SK-N-SH (cell line): ENCODE results near the gene CCDC88C. TPM values are rescaled to one million over a fixed set of nuclear protein-coding genes. Genes with fewer than 3 reads are reported as not detected.

Source experiments
- CTCF ChIA-PET: fragments of 300-600, 350-600 bp; formaldehyde crosslinking; extraction: SDS; loops from one replicate; lab custom pipeline; 2021; lab: Yijun Ruan, JAX
- POLR2A ChIA-PET: fragments of 350-600 bp; sonication (Branson Sonifier 250); formaldehyde crosslinking; extraction: SDS; loops from one replicate; lab custom pipeline; 2020; ENCODE audit warnings: antibody characterized with exemption, inconsistent platforms; lab: Yijun Ruan, JAX
- DNase-seq: peaks from one replicate; pipeline ENCODE4 v3.0.0; 2012
- H2AFZ ChIP-seq: fragments of 200-600 bp; sonication (generic); 2 replicates; pipeline ENCODE4 v1.8.1; 2016; ENCODE audit warnings: antibody characterized with exemption, mild to moderate bottlenecking, low read depth
- H3F3A ChIP-seq: fragments of 200-600 bp; sonication (generic); replicated peaks from 2 replicates; pipeline ENCODE3; 2016; ENCODE audit warnings: antibody characterized with exemption, mild to moderate bottlenecking; ENCODE audit not compliant: insufficient read depth
- H3K27ac ChIP-seq, 2 experiments: fragments of 200-500 bp in 1 of 2; fragments of 200-600 bp in 1 of 2; sonication (Bioruptor generic) in 1 of 2; sonication (generic), shearing (Covaris generic) in 1 of 2; 2 replicates each; pipeline versions ENCODE4 v1.5.1 to v1.6.1; 2014 to 2016; ENCODE audit warnings: low read depth in 2 of 2, inconsistent platforms in 1 of 2, low read length in 1 of 2, mild to moderate bottlenecking in 1 of 2, mixed read lengths in 1 of 2
- H3K27me3 ChIP-seq: fragments of 200-600 bp; sonication (generic), shearing (Covaris generic); 2 replicates; pipeline ENCODE4 v1.6.1; 2016; ENCODE audit warnings: mixed run types; ENCODE audit not compliant: insufficient read depth
- H3K36me3 ChIP-seq, 2 experiments: fragments of 200-500 bp in 1 of 2; fragments of 200-600 bp in 1 of 2; sonication (Bioruptor generic) in 1 of 2; sonication (generic) in 1 of 2; replicated peaks in 1 of 2; 2 replicates each; pipeline versions ENCODE3 to v1.5.1; 2014 to 2016; ENCODE audit warnings: low read length in 1 of 2, mild to moderate bottlenecking in 1 of 2; ENCODE audit not compliant: insufficient read depth in 2 of 2, control insufficient read depth in 1 of 2
- H3K4me1 ChIP-seq, 2 experiments: fragments of 200-500 bp in 1 of 2; fragments of 200-600 bp in 1 of 2; sonication (Bioruptor generic) in 1 of 2; sonication (generic), shearing (Covaris generic) in 1 of 2; 2 replicates each; pipeline versions ENCODE4 v1.5.1 to v1.6.1; 2014 to 2016; ENCODE audit warnings: low read depth in 1 of 2, low read length in 1 of 2, mixed run types in 1 of 2; ENCODE audit not compliant: insufficient read depth in 2 of 2, control insufficient read depth in 1 of 2
- H3K4me2 ChIP-seq: fragments of 200-600 bp; sonication (generic), shearing (Covaris generic); 2 replicates; pipeline ENCODE4 v1.6.1; 2017; ENCODE audit warnings: mixed run types
- H3K4me3 ChIP-seq, 2 experiments: fragments of 200-500 bp in 1 of 2; fragments of 200-600 bp in 1 of 2; sonication (Bioruptor generic) in 1 of 2; sonication (generic), shearing (Covaris generic) in 1 of 2; 2 replicates each; pipeline versions ENCODE4 v1.5.1 to v1.8.1; 2014 to 2016; ENCODE audit warnings: low read depth in 2 of 2, inconsistent platforms in 1 of 2, low read length in 1 of 2, mild to moderate bottlenecking in 1 of 2, mixed read lengths in 1 of 2, moderate library complexity in 1 of 2
- H3K79me2 ChIP-seq: fragments of 200-600 bp; sonication (generic); 2 replicates; pipeline ENCODE4 v1.8.1; 2017; ENCODE audit warnings: mild to moderate bottlenecking; ENCODE audit not compliant: insufficient read depth
- H3K9ac ChIP-seq: fragments of 200-600 bp; sonication (generic); 2 replicates; pipeline ENCODE4 v1.6.1; 2017; ENCODE audit warnings: mixed run types
- H3K9me2 ChIP-seq: fragments of 200-600 bp; sonication (generic); 2 replicates; pipeline ENCODE4 v1.6.1; 2017; ENCODE audit warnings: mixed run types
- H3K9me3 ChIP-seq: fragments of 200-600 bp; sonication (generic); 2 replicates; pipeline ENCODE4 v1.6.1; 2017; ENCODE audit warnings: mixed run types, mild to moderate bottlenecking, moderate library complexity
- H4K20me1 ChIP-seq: fragments of 200-600 bp; sonication (generic); 2 replicates; pipeline ENCODE4 v1.6.1; 2017; ENCODE audit warnings: mild to moderate bottlenecking, mixed run types; ENCODE audit not compliant: insufficient read depth
- CHD2 ChIP-seq: fragments of 150-350 bp; IDR thresholded peaks from 2 replicates; pipeline ENCODE4 v1.6.1; 2018; ENCODE audit warnings: low read length; ENCODE audit not compliant: partially characterized antibody
- ELF1 ChIP-seq: IDR thresholded peaks from 2 replicates; pipeline ENCODE4 v1.4.0; 2012
- EP300 ChIP-seq, 2 experiments: IDR thresholded peaks; 2 replicates each; pipeline versions ENCODE4 v1.4.0 to v1.6.1; 2012; ENCODE audit warnings: borderline replicate concordance in 1 of 2, low read depth in 1 of 2, low read length in 1 of 2
- EZH2phosphoT487 ChIP-seq: fragments of 200-600 bp; sonication (generic); IDR thresholded peaks from 2 replicates; pipeline ENCODE4 v1.6.1; 2017; ENCODE audit warnings: low read depth, mixed run types, mild to moderate bottlenecking, antibody characterized with exemption, moderate library complexity, borderline replicate concordance
- GABPA ChIP-seq: IDR thresholded peaks from 2 replicates; pipeline ENCODE4 v1.4.0; 2012; ENCODE audit warnings: low read depth, mild to moderate bottlenecking
- GATA2 ChIP-seq: sonication (generic); formaldehyde crosslinking; IDR thresholded peaks from 2 replicates; pipeline ENCODE4 v1.5.0; 2020; ENCODE audit warnings: mild to moderate bottlenecking, missing genetic modification reagents
- JUND ChIP-seq: IDR thresholded peaks from 2 replicates; pipeline ENCODE4 v1.4.0; 2012
- NFIC ChIP-seq: IDR thresholded peaks from 2 replicates; pipeline ENCODE4 v1.4.0; 2012; ENCODE audit warnings: borderline replicate concordance
- RAD21 ChIP-seq: IDR thresholded peaks from 2 replicates; pipeline ENCODE4 v1.6.1; 2012; ENCODE audit warnings: mild to moderate bottlenecking, low read length
- RCOR1 ChIP-seq: fragments of 150-350 bp; IDR thresholded peaks from 2 replicates; pipeline ENCODE4 v1.6.1; 2017; ENCODE audit warnings: antibody characterized with exemption, low read length
- SMC3 ChIP-seq: IDR thresholded peaks from 2 replicates; pipeline ENCODE4 v1.6.1; 2012; ENCODE audit warnings: low read depth, low read length, improper control_type of control experiment
- TAF1 ChIP-seq: IDR thresholded peaks from 2 replicates; pipeline ENCODE4 v1.6.1; 2012; ENCODE audit warnings: low read depth, mild to moderate bottlenecking, low read length, moderate library complexity, borderline replicate concordance
- TCF12 ChIP-seq: IDR thresholded peaks from 2 replicates; pipeline ENCODE4 v1.4.0; 2012
- YY1 ChIP-seq: IDR thresholded peaks from 2 replicates; pipeline ENCODE4 v1.4.0; 2012; ENCODE audit warnings: low read depth, mild to moderate bottlenecking
- WGBS: methylation state at CpG from one replicate; pipeline ENCODE4 v1.1.6; 2017; ENCODE audit warnings: low lambda C conversion rate; 5-methylcytosine and 5-hydroxymethylcytosine counted together
- polyA plus RNA-seq, 3 experiments: library from polyadenylated mRNA; depleted of rRNA; stranded (reverse); fragments of >200 nt; gene quantifications; 2 replicates each; pipeline ENCODE4 v1.2.3, GENCODE V29; 2012
- TF ChIP-seq, protein P1 (sequence below): IDR thresholded peaks from 2 replicates; pipeline ENCODE4 v1.4.0; 2012; ENCODE audit warnings: low read depth, borderline replicate concordance
- TF ChIP-seq, protein P2 (sequence below): IDR thresholded peaks from 2 replicates; pipeline ENCODE4 v1.6.1; 2012; ENCODE audit warnings: mild to moderate bottlenecking, low read depth, low read length, moderate library complexity

Gene CCDC88C
- polyA plus RNA-seq, 1 of the 3 experiments (the other 2 are of a cell fraction): 0.39 TPM

DNA sequence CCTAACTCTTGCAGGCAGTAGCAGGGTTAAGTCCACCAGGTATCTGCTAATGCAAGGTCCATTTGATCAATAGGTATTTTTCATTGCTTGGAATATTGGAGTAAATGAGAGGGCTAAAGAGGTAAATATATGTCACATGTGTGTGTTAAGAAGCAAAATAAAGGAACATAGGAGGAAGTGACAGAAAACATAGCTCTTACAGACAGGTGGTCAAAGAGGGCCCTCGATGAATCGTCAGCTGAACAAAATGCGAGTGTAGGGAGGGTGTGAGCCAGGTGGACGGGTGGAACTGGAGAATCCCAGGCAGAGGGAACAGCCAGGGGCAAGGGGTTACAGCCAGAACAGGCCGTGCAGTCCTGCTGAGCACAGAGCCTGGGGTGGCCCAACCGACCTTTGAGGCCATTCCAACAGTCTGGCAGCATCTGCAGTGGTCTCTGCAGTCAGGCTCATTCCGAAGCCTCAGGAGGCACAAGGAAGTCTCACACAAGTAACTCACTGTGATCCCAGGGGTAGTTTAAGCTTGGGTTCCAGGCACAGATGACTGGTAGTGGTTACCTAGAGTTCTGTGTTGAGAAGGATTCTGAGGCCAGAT lies 43.2 kb downstream of the CCDC88C start:
- H3K4me1 ChIP-seq: peaks cover 16 to 95% of the 10 kb centered on the region in 2 experiments
- no peak overlapping the region; a peak in 1 of 4 replicates for H3K27ac ChIP-seq
- no peak overlapping the region for H3K9ac ChIP-seq
- H3K27me3 ChIP-seq: no peaks in the 10 kb centered on the region
- CTCF ChIA-PET: interaction anchor here (0.7 to 14.4 kb wide), 10 partner anchors 12 to 472 kb away, joined by 3 to 154 read pairs (median 3); no protein-coding TSS in a partner anchor
- H3K9me2 ChIP-seq: no peaks in the 10 kb centered on the region
- H3K4me2 ChIP-seq: no peak overlapping the region
- H4K20me1 ChIP-seq: no peaks in the 10 kb centered on the region
- POLR2A ChIA-PET: no interaction called here
- 75% methylated on average over 7 of the region's 7 CpGs for WGBS
- no peak for TF ChIP-seq GABPA
- TF ChIP-seq YY1: no peak
- TF ChIP-seq ELF1: no peak
- no peak for TF ChIP-seq EZH2phosphoT487
- no peak for TF ChIP-seq TAF1
- TF ChIP-seq RAD21: no peak
- TF ChIP-seq, protein P1, sequence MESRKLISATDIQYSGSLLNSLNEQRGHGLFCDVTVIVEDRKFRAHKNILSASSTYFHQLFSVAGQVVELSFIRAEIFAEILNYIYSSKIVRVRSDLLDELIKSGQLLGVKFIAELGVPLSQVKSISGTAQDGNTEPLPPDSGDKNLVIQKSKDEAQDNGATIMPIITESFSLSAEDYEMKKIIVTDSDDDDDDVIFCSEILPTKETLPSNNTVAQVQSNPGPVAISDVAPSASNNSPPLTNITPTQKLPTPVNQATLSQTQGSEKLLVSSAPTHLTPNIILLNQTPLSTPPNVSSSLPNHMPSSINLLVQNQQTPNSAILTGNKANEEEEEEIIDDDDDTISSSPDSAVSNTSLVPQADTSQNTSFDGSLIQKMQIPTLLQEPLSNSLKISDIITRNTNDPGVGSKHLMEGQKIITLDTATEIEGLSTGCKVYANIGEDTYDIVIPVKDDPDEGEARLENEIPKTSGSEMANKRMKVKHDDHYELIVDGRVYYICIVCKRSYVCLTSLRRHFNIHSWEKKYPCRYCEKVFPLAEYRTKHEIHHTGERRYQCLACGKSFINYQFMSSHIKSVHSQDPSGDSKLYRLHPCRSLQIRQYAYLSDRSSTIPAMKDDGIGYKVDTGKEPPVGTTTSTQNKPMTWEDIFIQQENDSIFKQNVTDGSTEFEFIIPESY: no peak
- TF ChIP-seq EP300 (IDR thresholded peaks at IDR 0.05; ENCODE audit: borderline replicate concordance in 1 of 2, low read depth in 1 of 2, low read length in 1 of 2): no peak
- TF ChIP-seq CHD2: no peak
- TF ChIP-seq SMC3: no peak
- no peak for TF ChIP-seq RCOR1
- TF ChIP-seq, protein P2, sequence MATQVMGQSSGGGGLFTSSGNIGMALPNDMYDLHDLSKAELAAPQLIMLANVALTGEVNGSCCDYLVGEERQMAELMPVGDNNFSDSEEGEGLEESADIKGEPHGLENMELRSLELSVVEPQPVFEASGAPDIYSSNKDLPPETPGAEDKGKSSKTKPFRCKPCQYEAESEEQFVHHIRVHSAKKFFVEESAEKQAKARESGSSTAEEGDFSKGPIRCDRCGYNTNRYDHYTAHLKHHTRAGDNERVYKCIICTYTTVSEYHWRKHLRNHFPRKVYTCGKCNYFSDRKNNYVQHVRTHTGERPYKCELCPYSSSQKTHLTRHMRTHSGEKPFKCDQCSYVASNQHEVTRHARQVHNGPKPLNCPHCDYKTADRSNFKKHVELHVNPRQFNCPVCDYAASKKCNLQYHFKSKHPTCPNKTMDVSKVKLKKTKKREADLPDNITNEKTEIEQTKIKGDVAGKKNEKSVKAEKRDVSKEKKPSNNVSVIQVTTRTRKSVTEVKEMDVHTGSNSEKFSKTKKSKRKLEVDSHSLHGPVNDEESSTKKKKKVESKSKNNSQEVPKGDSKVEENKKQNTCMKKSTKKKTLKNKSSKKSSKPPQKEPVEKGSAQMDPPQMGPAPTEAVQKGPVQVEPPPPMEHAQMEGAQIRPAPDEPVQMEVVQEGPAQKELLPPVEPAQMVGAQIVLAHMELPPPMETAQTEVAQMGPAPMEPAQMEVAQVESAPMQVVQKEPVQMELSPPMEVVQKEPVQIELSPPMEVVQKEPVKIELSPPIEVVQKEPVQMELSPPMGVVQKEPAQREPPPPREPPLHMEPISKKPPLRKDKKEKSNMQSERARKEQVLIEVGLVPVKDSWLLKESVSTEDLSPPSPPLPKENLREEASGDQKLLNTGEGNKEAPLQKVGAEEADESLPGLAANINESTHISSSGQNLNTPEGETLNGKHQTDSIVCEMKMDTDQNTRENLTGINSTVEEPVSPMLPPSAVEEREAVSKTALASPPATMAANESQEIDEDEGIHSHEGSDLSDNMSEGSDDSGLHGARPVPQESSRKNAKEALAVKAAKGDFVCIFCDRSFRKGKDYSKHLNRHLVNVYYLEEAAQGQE: no peak
- TF ChIP-seq GATA2: no peak
- TF ChIP-seq TCF12: no peak
- TF ChIP-seq JUND: no peak
- no peak for TF ChIP-seq NFIC
- TF ChIP-seq, all 33 proteins: peak for 0
- H2AFZ ChIP-seq: no peak overlapping the region
- no peak overlapping the region for H3K4me3 ChIP-seq
- H3F3A ChIP-seq: no peaks in the 10 kb centered on the region
- H3K79me2 ChIP-seq: no peaks in the 10 kb centered on the region
- H3K9me3 ChIP-seq: no peaks in the 10 kb centered on the region
- no peaks in the 10 kb centered on the region for H3K36me3 ChIP-seq
- DNase-seq: no peak
